HEK293 (cell line): Measurements from ENCODE around the gene ZNF614.

Experiments
- BCL11A ChIP-seq: fragments of 450-650 bp; formaldehyde crosslinking; IDR thresholded peaks from 2 replicates; pipeline ENCODE4 v1.5.1; 2016; ENCODE audit warnings: low read depth, missing biosample characterization, missing genetic modification characterization
- BCL11B ChIP-seq: fragments of 450-650 bp; formaldehyde crosslinking; IDR thresholded peaks from 2 replicates; pipeline ENCODE4 v1.5.1; 2016; ENCODE audit warnings: low read depth, missing biosample characterization, missing genetic modification characterization
- FEZF1 ChIP-seq: fragments of 450-650 bp; formaldehyde crosslinking; IDR thresholded peaks from 2 replicates; pipeline ENCODE4 v1.5.1; 2016; ENCODE audit warnings: missing biosample characterization, missing genetic modification characterization
- GLIS1 ChIP-seq: fragments of 450-650 bp; formaldehyde crosslinking; IDR thresholded peaks from 2 replicates; pipeline ENCODE4 v1.5.1; 2016; ENCODE audit warnings: missing biosample characterization, missing genetic modification characterization
- KLF10 ChIP-seq: fragments of 450-650 bp; IDR thresholded peaks from 2 replicates; pipeline ENCODE4 v1.5.1; 2018; ENCODE audit warnings: missing biosample characterization, mild to moderate bottlenecking, missing genetic modification characterization
- KLF9 ChIP-seq: fragments of 450-650 bp; formaldehyde crosslinking; IDR thresholded peaks from 2 replicates; pipeline ENCODE4 v1.5.1; 2016; ENCODE audit warnings: missing biosample characterization, missing genetic modification characterization, low read depth
- MYNN ChIP-seq: fragments of 450-650 bp; formaldehyde crosslinking; IDR thresholded peaks from 2 replicates; pipeline ENCODE4 v1.5.1; 2016; ENCODE audit warnings: missing biosample characterization, missing genetic modification characterization, borderline replicate concordance
- YY2 ChIP-seq: fragments of 450-650 bp; formaldehyde crosslinking; IDR thresholded peaks from 2 replicates; pipeline ENCODE4 v1.5.1; 2016; ENCODE audit warnings: missing biosample characterization, missing genetic modification characterization
- ZBTB17 ChIP-seq: fragments of 450-650 bp; formaldehyde crosslinking; IDR thresholded peaks from 2 replicates; pipeline ENCODE4 v1.5.1; 2016; ENCODE audit warnings: missing biosample characterization, missing genetic modification characterization
- ZBTB7A ChIP-seq: fragments of 450-650 bp; formaldehyde crosslinking; IDR thresholded peaks from 2 replicates; pipeline ENCODE4 v1.5.1; 2016; ENCODE audit warnings: low read depth, missing biosample characterization, missing genetic modification characterization
- ZNF133 ChIP-seq: fragments of 450-650 bp; formaldehyde crosslinking; IDR thresholded peaks from 2 replicates; pipeline ENCODE4 v1.5.1; 2016; ENCODE audit warnings: missing biosample characterization, missing genetic modification characterization
- ZNF169 ChIP-seq: fragments of 450-650 bp; formaldehyde crosslinking; IDR thresholded peaks from 2 replicates; pipeline ENCODE4 v1.5.1; 2016; ENCODE audit warnings: missing biosample characterization, missing genetic modification characterization
- ZNF19 ChIP-seq: fragments of 450-650 bp; formaldehyde crosslinking; IDR thresholded peaks from 2 replicates; pipeline ENCODE4; 2016; ENCODE audit warnings: missing biosample characterization, missing genetic modification characterization, low read depth
- ZNF202 ChIP-seq: fragments of 450-650 bp; formaldehyde crosslinking; IDR thresholded peaks from 2 replicates; pipeline ENCODE4 v1.5.1; 2016; ENCODE audit warnings: missing biosample characterization, missing genetic modification characterization, borderline replicate concordance
- ZNF223 ChIP-seq: fragments of 450-650 bp; formaldehyde crosslinking; IDR thresholded peaks from 2 replicates; pipeline ENCODE4 v1.5.1; 2016; ENCODE audit warnings: missing biosample characterization, missing genetic modification characterization
- ZNF335 ChIP-seq: fragments of 450-650 bp; formaldehyde crosslinking; conservative IDR thresholded peaks from 2 replicates; pipeline ENCODE4 v1.5.1; 2016; ENCODE audit warnings: missing biosample characterization, missing genetic modification characterization
- ZNF341 ChIP-seq: fragments of 450-650 bp; formaldehyde crosslinking; IDR thresholded peaks from 2 replicates; pipeline ENCODE4; 2016; ENCODE audit warnings: low read depth, missing biosample characterization, missing genetic modification characterization
- ZNF354C ChIP-seq: fragments of 450-650 bp; formaldehyde crosslinking; IDR thresholded peaks from 2 replicates; pipeline ENCODE4 v1.5.1; 2016; ENCODE audit warnings: missing biosample characterization, missing genetic modification characterization, low read depth, borderline replicate concordance
- ZNF391 ChIP-seq: fragments of 450-650 bp; formaldehyde crosslinking; IDR thresholded peaks from 2 replicates; pipeline ENCODE4 v1.5.1; 2016; ENCODE audit warnings: low read depth, missing biosample characterization, missing genetic modification characterization, borderline replicate concordance
- ZNF404 ChIP-seq: fragments of 450-650 bp; formaldehyde crosslinking; IDR thresholded peaks from 2 replicates; pipeline ENCODE4 v1.5.1; 2017; ENCODE audit warnings: missing biosample characterization, missing genetic modification characterization
- ZNF449 ChIP-seq: fragments of 450-650 bp; formaldehyde crosslinking; IDR thresholded peaks from 2 replicates; pipeline ENCODE4 v1.5.1; 2017; ENCODE audit warnings: missing biosample characterization, mild to moderate bottlenecking, missing genetic modification characterization, moderate library complexity
- ZNF514 ChIP-seq: fragments of 450-650 bp; formaldehyde crosslinking; IDR thresholded peaks from 2 replicates; pipeline ENCODE4 v1.5.1; 2016; ENCODE audit warnings: missing biosample characterization, missing genetic modification characterization
- ZNF521 ChIP-seq: fragments of 450-650 bp; formaldehyde crosslinking; IDR thresholded peaks from 2 replicates; pipeline ENCODE4 v1.5.1; 2017; ENCODE audit warnings: missing biosample characterization, mild to moderate bottlenecking, missing genetic modification characterization
- ZNF544 ChIP-seq: fragments of 450-650 bp; formaldehyde crosslinking; IDR thresholded peaks from 2 replicates; pipeline ENCODE4 v1.5.0; 2017; ENCODE audit warnings: missing biosample characterization, missing genetic modification characterization
- ZNF585B ChIP-seq: fragments of 450-650 bp; formaldehyde crosslinking; IDR thresholded peaks from 2 replicates; pipeline ENCODE4 v1.5.1; 2016; ENCODE audit warnings: missing biosample characterization, missing genetic modification characterization
- ZNF610 ChIP-seq: fragments of 450-650 bp; formaldehyde crosslinking; IDR thresholded peaks from 2 replicates; pipeline ENCODE4 v1.5.1; 2016; ENCODE audit warnings: missing biosample characterization, missing genetic modification characterization, borderline replicate concordance
- ZNF629 ChIP-seq: fragments of 450-650 bp; formaldehyde crosslinking; IDR thresholded peaks from 2 replicates; pipeline ENCODE4 v1.5.1; 2017; ENCODE audit warnings: missing biosample characterization, missing genetic modification characterization
- ZNF645 ChIP-seq: fragments of 450-650 bp; formaldehyde crosslinking; IDR thresholded peaks from 2 replicates; pipeline ENCODE4; 2016; ENCODE audit warnings: missing biosample characterization, missing genetic modification characterization
- ZNF660 ChIP-seq: fragments of 450-650 bp; IDR thresholded peaks from 2 replicates; pipeline ENCODE4 v1.5.1; 2018; ENCODE audit warnings: missing biosample characterization, mild to moderate bottlenecking, missing genetic modification characterization
- ZNF791 ChIP-seq: fragments of 450-650 bp; formaldehyde crosslinking; IDR thresholded peaks from 2 replicates; pipeline ENCODE4 v1.5.1; 2016; ENCODE audit warnings: missing biosample characterization, missing genetic modification characterization
- ZNF792 ChIP-seq: fragments of 450-650 bp; formaldehyde crosslinking; IDR thresholded peaks from 2 replicates; pipeline ENCODE4 v1.5.1; 2016; ENCODE audit warnings: missing biosample characterization, missing genetic modification characterization
- ZSCAN16 ChIP-seq: fragments of 450-650 bp; formaldehyde crosslinking; IDR thresholded peaks from 2 replicates; pipeline ENCODE4 v1.5.1; 2016; ENCODE audit warnings: missing biosample characterization, missing genetic modification characterization
- TF ChIP-seq, protein P1 (sequence below): fragments of 450-650 bp; formaldehyde crosslinking; IDR thresholded peaks from 2 replicates; pipeline ENCODE4 v1.5.1; 2016; ENCODE audit warnings: missing biosample characterization, missing genetic modification characterization
- TF ChIP-seq, protein P2 (sequence below): fragments of 450-650 bp; formaldehyde crosslinking; IDR thresholded peaks from 2 replicates; pipeline ENCODE4 v1.5.1; 2016; ENCODE audit warnings: missing biosample characterization, missing genetic modification characterization

The ZNF614 gene

DNA sequence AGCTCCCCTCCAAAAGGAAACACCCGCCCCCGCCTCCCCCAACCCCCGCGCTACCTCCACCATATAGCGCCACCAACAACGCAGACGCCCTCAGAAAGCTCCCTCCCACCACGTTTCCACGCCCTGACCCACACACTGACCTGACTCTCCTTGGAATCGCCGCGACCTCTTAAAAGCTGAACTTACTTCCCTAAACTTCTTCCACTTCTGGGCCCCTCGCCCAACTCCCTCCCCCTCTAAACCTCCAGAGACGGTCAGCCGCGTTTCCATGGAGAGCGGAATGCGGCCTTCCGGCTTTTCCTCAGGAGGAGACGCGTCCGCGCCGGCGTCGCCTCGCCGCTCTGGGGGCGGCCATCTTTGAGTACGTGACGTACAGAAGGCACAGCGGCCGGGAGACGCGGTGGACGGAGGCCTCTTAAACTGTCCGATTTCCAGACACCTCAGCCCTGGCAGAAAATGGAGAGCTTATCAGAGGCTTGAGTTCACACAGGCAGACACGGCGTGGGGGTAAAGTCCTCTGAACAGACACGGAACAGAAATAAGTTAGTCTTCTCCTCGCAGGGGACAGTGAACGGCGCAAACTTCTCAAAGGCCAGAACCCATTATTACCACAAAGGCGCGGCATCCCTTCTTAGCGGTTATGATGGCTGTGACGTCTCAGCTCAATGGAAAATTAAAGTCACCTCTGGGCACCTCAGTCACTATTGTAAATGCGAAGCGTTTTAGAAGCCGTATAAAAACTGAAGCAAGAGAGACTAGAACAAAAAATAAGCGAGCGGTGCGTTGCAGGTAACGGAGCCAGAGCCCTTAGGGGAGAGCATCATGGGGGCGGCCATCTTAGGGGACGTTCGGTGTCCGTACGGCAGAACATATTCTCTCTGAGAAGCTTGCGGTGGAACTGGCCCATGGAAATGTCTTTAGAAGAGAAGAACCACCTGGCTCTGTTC, 20.6 kb upstream of the ZNF614 start, which contains the start of gene ZNF432 (continued):
- no peak for TF ChIP-seq ZNF645 (tag by site-specific recombination)
- peak; percentile 45 for TF ChIP-seq ZBTB17 (tag by site-specific recombination)
- TF ChIP-seq ZNF169: no peak
- no peak for TF ChIP-seq ZNF449 (tag by site-specific recombination)
- TF ChIP-seq KLF9: no peak
- no peak for TF ChIP-seq ZNF133 (tag by site-specific recombination)
- TF ChIP-seq KLF10 (tag by site-specific recombination): no peak
- TF ChIP-seq ZNF223 (tag by site-specific recombination): no peak
- peak; percentile 43; the same call in 1 of the 2 replicates for TF ChIP-seq ZNF660
- no peak for TF ChIP-seq BCL11A (tag by site-specific recombination)
- TF ChIP-seq ZSCAN16: no peak
- peak; percentile 73 for TF ChIP-seq ZNF341 (tag by site-specific recombination)
- no peak for TF ChIP-seq ZNF792 (tag by site-specific recombination)
- peak; percentile 42; the same call in 1 of the 2 replicates for TF ChIP-seq GLIS1
- TF ChIP-seq, protein P1, sequence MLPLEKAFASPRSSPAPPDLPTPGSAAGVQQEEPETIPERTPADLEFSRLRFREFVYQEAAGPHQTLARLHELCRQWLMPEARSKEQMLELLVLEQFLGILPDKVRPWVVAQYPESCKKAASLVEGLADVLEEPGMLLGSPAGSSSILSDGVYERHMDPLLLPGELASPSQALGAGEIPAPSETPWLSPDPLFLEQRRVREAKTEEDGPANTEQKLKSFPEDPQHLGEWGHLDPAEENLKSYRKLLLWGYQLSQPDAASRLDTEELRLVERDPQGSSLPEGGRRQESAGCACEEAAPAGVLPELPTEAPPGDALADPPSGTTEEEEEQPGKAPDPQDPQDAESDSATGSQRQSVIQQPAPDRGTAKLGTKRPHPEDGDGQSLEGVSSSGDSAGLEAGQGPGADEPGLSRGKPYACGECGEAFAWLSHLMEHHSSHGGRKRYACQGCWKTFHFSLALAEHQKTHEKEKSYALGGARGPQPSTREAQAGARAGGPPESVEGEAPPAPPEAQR: no peak
- no peak for TF ChIP-seq ZNF791 (tag by site-specific recombination)
- no peak for TF ChIP-seq ZNF521 (tag by site-specific recombination)
- TF ChIP-seq ZNF514 (tag by site-specific recombination): no peak
- peak; percentile 87 for TF ChIP-seq YY2 (tag by site-specific recombination)
- TF ChIP-seq ZBTB7A (tag by site-specific recombination): no peak
- 0 out of 2 replicates have a peak, but pooled peaks have one; percentile 25 for TF ChIP-seq ZNF391
- no peak for TF ChIP-seq ZNF610 (tag by site-specific recombination)
- peak; percentile 38; the same call in 1 of the 2 replicates for TF ChIP-seq MYNN
- no peak for TF ChIP-seq ZNF404
- no peak for TF ChIP-seq ZNF19 (tag by site-specific recombination)
- no peak for TF ChIP-seq ZNF354C
- TF ChIP-seq, protein P2, sequence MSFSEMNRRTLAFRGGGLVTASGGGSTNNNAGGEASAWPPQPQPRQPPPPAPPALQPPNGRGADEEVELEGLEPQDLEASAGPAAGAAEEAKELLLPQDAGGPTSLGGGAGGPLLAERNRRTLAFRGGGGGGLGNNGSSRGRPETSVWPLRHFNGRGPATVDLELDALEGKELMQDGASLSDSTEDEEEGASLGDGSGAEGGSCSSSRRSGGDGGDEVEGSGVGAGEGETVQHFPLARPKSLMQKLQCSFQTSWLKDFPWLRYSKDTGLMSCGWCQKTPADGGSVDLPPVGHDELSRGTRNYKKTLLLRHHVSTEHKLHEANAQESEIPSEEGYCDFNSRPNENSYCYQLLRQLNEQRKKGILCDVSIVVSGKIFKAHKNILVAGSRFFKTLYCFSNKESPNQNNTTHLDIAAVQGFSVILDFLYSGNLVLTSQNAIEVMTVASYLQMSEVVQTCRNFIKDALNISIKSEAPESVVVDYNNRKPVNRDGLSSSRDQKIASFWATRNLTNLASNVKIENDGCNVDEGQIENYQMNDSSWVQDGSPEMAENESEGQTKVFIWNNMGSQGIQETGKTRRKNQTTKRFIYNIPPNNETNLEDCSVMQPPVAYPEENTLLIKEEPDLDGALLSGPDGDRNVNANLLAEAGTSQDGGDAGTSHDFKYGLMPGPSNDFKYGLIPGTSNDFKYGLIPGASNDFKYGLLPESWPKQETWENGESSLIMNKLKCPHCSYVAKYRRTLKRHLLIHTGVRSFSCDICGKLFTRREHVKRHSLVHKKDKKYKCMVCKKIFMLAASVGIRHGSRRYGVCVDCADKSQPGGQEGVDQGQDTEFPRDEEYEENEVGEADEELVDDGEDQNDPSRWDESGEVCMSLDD (tag by site-specific recombination): no peak
- no peak for TF ChIP-seq FEZF1 (tag by site-specific recombination)
- TF ChIP-seq ZNF585B (tag by site-specific recombination): no peak
- no peak for TF ChIP-seq ZNF544
- peak; percentile 52; the same call in 1 of the 2 replicates for TF ChIP-seq BCL11B
- peak; percentile 24; the same call in 1 of the 2 replicates for TF ChIP-seq ZNF629 (tag by site-specific recombination)
- no peak for TF ChIP-seq ZNF202
- peak; percentile 86 for TF ChIP-seq ZNF335 (tag by site-specific recombination)
